ENCODE measurements around the gene MT1H.
"Not testable (repeated sequence)": the region's sequence is repeated elsewhere in the genome, so short reads cannot be mapped to it uniquely, and the experiment has no call there.

MT1H gene

DNA sequence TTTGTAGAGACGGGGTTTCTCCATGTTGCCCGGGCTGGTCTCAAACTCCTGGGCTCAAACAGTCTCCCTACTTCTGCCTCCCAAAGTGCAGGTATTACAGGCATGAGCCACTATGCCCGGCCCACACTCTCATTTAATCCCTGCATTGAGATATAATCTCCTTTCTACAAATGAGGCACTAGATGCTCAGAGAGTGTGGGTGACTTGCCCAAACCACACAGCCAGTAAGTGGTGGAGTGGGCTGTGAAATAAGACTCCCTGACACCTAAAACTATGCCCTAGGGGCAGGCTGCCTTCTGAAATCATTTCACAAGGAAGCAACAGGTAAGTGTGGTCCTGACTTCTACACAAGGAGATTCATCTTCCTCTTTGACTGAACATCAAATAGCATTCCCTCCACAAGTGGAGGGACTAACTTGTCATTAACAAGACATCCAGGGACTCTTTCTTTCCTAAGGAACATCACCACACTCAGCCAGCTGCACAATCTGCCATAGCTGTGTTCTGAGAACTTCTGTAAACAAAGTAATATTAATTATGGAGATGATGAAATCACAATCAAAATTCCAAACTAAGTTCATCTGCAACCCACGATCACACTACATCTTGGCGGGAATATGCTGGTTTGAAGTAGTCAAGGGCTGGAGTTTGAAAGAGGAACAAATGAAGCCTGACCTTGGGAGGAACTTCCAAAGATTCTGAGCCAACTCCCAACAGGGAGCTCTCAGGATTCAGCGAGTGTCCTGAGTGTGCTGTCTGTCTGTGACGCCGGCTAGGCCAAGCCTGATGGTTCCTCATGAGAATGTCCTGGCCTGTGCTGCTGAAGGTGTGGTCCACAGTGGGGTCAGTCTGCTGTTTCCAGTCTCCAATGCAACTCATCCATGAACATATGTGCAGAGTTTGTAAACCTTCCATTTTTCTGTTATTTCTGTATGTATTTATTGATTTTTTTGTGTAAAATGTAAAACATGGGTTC, 4.0 kb upstream of the MT1H start:
- DNase-seq: not testable (repeated sequence)

DNA sequence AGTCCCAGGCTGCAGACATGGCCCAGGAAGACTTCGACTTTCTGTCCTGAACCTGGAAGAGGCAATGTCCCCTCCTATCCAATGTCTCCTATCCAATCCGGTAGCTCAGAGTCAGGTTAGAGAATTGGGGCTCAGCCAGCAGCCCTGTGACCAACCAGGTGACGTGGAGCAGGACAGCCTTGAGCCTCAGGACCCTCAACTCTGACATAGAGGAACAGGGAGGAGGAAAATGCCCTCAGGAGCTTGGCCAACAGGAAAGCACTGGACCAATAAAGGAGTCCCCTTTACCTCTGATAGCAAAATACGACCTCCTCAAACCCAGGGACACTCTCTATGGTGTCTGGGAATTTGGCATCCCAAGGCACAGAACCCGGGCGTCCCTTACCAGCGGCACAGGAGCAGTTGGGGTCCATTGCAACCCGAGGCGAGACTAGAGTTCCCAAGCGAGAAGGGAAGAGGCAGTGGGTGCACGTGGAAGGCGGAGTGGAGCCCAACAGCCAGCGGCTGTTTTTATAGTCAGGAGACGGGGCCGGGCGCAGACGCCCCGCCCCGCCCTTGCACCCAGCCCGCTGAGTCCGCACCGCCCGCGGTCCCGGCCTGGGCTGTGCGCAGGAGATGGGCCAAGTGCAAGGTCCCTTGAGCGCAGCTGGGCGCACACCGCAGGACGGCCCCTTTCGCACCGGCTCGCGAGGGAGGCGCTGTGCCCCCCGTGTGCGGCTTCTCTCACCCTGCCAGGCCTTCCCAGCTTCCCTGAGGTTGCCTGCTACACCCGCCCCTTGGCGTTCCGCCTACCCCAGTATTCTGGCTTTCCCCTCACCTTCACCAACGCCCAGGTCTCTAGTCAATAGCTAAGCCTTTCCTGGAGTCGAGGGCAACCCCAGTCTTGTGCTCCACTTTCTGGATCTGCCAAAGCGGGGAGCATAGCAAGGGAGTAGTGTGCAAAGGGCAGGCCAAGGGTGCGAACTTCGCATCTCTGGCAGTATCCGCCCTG, 1.7 kb upstream of the MT1H start, which contains the start of gene MT1G:
MT1G (minus strand) TSS at position 485 of the 991 bp plus-strand sequence; CDS start at position 413, 72 bp downstream.
- no peak for DNase-seq

DNA sequence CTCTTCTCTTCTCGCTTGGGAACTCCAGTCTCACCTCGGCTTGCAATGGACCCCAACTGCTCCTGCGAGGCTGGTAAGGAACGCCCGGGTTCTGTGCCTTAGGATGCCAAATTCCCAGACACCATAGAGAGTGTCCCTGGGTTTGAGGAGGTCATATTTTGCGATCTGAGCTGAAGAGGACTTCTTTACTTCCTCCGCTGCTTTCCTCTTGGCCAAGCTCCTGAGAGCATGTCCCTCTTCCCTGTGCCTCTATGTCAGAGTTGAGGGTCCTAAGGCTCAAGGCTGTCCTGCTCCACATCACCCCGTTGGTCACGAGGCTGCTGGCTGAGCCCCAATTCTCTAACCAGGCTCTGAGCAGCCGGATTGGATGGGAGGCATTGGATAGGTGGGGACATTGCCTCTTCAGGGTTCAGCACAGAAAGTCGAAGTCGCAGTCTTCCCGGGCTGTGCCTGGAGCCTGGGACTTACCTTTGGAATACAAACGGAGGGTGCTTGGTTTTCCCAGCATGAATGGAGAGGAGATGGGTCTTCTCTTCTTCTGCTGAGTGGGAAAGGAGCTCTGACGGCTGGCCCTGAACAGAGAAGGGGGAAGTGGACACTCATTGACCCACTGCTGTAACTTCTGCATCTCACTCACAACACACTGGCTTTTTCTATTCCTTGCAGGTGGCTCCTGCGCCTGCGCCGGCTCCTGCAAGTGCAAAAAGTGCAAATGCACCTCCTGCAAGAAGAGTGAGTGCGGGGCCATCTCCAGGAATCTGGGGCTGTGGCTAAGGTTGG, 416 bp downstream of the MT1H start:
- DNase-seq: no peak

DNA sequence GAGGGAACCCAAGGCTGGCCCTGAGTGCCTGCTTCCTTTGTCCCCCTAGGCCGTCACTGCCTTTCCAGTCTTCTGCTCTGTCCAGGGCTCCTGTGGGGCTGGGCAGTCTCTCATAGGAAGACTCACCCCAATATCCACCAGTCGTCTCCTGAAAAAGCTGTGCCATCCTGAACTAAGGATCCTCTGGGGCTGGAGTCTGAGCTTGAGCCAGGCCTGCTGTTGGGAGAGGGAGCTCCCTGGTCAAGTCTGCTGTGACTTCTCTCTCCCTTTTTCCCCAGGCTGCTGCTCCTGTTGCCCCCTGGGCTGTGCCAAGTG, 963 bp downstream of the MT1H start:
- no peak for DNase-seq

- DNase-seq: not testable (repeated sequence)
These were observed 2.1 kb downstream of the MT1H start for GRCh38 chr16:56671691-56672090.

GRCh38 chr16:56672171-56672570, 2.6 kb downstream of the MT1H start:
- not testable (repeated sequence) for DNase-seq

- DNase-seq: no peak
These were observed 3.3 kb downstream of the MT1H start for GRCh38 chr16:56672761-56673536.

DNA sequence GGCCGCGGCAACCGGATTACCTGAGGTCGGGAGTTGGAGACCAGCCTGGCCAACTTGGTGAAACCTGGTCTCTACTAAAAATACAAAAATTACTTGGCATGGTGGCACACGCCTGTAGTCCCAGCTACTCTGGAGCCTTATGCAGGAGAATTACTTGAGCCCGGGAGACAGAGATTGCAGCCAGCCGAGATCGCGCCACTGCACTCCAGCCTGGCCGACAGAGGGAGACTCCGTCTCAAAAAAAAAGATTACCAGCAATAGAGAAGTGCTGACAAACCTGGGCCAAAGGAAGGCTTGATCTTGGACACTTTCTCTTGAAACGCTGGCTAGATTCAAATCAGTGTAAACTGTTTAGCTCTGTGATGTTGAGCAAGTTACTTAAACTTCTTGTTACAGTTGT, 4.3 kb downstream of the MT1H start:
- no peak for DNase-seq

DNA sequence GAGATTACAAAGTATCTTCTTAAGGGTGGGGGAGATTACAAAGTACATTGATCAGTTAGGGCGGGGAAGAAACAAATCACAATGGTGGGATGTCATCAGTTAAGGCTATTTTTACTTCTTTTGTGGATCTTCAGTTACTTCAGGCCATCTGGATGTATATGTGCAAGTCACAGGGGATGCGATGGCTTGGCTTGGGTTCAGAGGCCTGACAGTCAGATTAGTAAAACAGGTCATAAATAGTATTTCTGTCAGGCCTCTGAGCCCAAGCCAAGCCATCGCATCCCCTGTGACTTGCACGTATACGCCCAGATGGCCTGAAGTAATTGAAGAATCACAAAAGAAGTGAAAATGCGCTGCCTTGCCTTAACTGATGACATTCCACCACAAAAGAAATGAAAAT, 5.0 kb downstream of the MT1H start:
- not testable (repeated sequence) for DNase-seq

DNA sequence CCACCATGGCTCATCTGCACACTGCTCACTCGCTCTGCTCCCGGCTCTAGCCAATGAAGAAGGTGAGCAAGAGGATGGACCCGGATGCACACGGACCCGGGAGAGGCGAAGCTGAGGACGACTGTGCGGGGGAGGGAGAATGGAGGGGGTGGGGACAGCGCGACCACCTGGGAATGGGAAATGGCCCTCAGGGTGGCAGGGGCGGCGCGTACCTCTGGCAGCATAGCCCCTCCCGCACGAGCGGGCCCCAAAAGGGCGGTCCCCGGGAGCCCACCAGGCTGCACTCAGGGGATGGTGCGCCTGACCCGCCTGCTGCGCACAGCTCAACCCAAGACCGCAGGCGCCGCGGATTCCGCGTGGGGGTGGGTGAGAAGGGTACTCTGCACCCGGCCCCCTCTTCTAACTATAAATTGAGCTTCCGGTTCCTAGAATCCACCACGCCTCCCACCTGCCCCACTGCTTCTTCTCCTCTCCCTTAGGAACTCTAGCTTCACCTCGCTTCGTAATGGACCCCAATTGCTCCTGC, 6.1 kb downstream of the MT1H start:
- peak; percentile 30 for DNase-seq

- no peak for DNase-seq
These were observed 7.9 kb downstream of the MT1H start for GRCh38 chr16:56677474-56677873.

DNA sequence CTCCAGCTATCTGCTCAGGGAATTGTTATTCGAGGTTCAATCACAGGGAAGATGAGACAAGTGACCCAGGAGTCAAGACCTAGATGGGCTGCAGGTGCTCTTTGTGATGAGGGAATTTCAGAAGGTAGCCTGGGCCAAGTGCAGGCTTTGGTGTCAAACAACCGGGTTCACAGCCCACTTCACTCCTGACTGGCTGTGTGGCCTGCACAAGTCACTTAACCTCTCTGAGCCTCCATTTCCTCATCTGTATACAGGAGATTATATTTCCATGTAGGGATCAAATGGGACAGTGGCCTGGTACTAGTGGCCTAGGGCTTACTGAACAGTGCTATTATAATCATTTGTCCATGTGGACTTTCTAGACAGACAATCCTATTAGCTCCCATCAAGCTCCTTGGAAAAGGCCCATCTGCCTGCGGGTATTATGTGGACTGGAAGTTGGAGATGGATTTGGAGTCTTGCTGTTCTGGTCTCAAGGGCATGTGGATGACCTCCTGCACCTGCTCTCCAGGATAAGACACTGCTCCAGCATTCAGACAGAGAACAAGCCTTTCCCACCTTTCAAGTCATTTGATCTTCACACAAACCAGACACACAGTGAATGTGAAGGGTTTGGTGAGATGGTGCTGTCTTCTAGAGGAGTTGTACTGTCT, 9.6 kb downstream of the MT1H start:
- DNase-seq: no peak

- no peak for DNase-seq
These were observed 10.2 kb downstream of the MT1H start for GRCh38 chr16:56679818-56680217.

- DNase-seq: peak; percentile 85
These were observed 12.5 kb downstream of the MT1H start, which contains the start of gene MT1X for GRCh38 chr16:56681939-56682702. MT1X (plus strand) TSS chr16:56682470; CDS start chr16:56682541, 71 bp downstream.

DNA sequence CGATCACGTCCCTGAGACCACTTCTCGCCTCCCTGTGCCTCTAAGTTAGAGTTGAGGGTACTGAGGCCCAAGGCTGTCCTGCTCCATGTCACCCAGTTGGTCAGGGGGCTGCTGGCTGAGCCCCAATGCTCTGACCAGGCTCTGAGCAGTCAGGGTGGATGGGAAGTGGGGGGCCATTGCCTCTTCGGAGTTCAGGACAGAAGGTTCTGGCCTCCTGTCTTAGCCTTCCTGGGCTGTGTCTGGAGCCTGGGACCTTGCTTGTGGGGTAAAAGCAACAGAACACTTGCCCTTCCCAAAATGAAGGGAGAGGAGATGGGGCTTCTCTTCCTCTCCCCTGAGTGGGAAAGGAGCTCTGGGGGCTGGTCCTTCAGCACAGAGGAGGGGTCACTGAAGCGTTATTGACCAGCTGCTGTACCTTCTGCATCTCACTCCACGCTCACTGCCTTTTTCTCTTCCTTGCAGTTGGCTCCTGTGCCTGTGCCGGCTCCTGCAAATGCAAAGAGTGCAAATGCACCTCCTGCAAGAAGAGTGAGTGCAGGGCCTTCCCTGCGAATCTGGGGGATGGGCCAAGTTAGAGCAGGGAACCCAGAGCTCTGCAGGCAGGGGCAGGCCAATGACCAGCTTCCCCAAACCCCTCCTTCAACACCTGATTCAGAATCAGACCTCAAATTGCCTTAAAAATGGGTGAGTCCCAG, 13.2 kb downstream of the MT1H start:
- no peak for DNase-seq

DNA sequence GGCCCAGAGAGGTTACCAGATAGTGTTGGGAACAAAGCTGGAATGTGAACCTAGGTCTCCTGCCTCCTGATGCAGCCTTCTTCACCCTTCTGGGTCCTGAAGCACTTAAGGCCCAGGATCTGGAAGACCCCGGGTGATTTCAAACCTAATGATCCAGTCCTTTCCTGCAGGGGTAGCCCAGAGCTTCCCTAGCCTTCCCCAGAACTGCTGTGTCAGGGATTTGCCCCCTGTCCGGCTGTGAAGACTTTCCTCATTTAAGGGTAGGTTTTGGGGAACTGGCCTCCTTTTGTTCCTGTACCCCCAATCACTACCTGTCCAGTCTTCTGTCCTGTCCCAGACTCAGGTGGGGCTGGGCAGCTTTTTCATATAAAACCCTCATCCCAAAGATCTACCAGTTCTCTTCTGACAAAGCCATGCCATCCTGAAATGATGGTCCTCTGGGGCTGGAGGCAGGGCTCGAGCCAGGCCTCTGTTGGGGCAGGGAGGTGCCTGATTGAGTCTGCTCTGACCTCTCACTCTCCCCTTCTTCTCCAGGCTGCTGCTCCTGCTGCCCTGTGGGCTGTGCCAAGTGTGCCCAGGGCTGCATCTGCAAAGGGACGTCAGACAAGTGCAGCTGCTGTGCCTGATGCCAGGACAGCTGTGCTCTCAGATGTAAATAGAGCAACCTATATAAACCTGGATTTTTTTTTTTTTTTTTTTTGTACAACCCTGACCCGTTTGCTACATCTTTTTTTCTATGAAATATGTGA, 14.0 kb downstream of the MT1H start:
- DNase-seq: no peak

DNA sequence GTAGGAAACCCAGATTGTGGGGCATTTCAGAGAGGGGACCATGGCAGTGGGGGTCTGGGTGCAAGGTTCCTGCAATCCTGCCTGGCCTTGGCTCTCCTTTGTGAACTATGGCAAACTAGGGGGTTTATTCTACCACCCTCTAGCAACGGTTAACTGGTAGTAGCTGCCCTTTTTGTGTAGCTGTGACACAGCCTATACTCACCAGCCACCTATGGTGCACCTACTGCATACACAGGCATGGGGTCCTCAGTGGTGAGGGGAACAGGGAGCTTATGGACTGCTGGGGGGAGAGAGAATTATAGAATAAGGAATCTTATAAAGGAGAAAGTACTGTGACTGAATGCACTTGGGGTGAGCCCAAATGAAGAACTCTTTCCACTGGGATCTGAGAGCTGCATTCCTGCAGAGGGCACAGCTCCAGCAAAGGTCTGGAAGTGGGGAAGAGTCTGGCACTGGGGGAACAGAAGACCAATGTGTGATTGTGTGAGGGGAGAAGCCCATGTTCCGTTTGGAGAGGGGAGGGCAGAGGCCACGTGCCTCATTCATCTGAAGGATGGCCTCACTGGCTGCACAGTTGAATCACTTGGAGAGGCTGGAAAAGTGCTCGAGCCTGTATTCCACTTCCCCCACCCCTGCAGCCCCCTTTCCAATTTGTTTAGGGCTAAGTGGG, 14.8 kb downstream of the MT1H start:
- DNase-seq: no peak

Measured in effector CD4-positive, alpha-beta T cell (primary cell).